Lower leg skin (tissue), 4 donors: ENCODE measurements around the gene PRDM2. TPM values are rescaled to one million over a fixed set of nuclear protein-coding genes. Genes with fewer than 3 reads are reported as not detected.

Source experiments
- DNase-seq, 2 donors: peaks; one replicate each; pipeline ENCODE4 v3.0.0-alpha.2; 2019; ENCODE audit warnings: low spot score in 2 of 2
- H3K4me3 ChIP-seq: fragments of 200-600 bp; sonication (generic); 2 replicates; pipeline ENCODE4 v1.5.1; 2017; ENCODE audit warnings: mild to moderate bottlenecking, low read depth; ENCODE audit not compliant: poor library complexity, severe bottlenecking
- CTCF ChIP-seq, 3 donors: fragments of 450-650 bp; IDR thresholded peaks; one replicate each; pipeline ENCODE4 v1.5.1; 2016; ENCODE audit warnings: antibody characterized with exemption in 3 of 3, mild to moderate bottlenecking in 3 of 3, moderate library complexity in 2 of 3
- POLR2A ChIP-seq, 2 donors: fragments of 450-650 bp; IDR thresholded peaks; one replicate each; pipeline ENCODE4 v1.6.1; 2016 to 2017; ENCODE audit warnings: antibody characterized with exemption in 2 of 2, mild to moderate bottlenecking in 1 of 2, moderate library complexity in 1 of 2
- WGBS, 2 donors: methylation state at CpG; one replicate each; pipeline ENCODE4 v1.1.5; 2018; 5-methylcytosine and 5-hydroxymethylcytosine counted together
- intact Hi-C: fragments of 100-400 bp; cut with DNase I; formaldehyde crosslinking; loops from one replicate; pipeline ENCODE4 v1.15.0; 2023; ENCODE audit warnings: low total_unique reads
- total RNA-seq, 4 donors: library from RNA; depleted of rRNA; stranded (reverse); fragments of >200 nt; gene quantifications; one replicate each; pipeline ENCODE4 v1.1.0, GENCODE V29; 2016

PRDM2 gene
- total RNA-seq, 4 donors from 2014 or later = 34.7 to 69.9 (median 41.8) TPM

- no peak for TF ChIP-seq POLR2A (IDR thresholded peaks at IDR 0.05)
- TF ChIP-seq CTCF (IDR thresholded peaks at IDR 0.05) = no peak
These were observed 2.6 kb downstream of the PRDM2 start for GRCh38 chr1:13702425-13703127.

GRCh38 chr1:13703128-13703513 is 3.1 kb downstream of the PRDM2 start:
- no peak for TF ChIP-seq CTCF (IDR thresholded peaks at IDR 0.05)
- no peak for TF ChIP-seq POLR2A (IDR thresholded peaks at IDR 0.05)
- intact Hi-C loops = no loop called here
- no peak for DNase-seq
- 58 to 63% methylated on average over 2 of the region's 2 CpGs for WGBS, 2 donors
- H3K4me3 ChIP-seq = no peak overlapping the region

More at GRCh38 chr1:13702425-13703127, 2.6 kb downstream of the PRDM2 start:
- no peak for DNase-seq
- WGBS, 2 donors = 67 to 71% methylated on average over 10 of the region's 10 CpGs
- H3K4me3 ChIP-seq = no peak overlapping the region
- intact Hi-C loops = no loop called here

GRCh38 chr1:13703558-13704490 is 3.8 kb downstream of the PRDM2 start:
- TF ChIP-seq CTCF (IDR thresholded peaks at IDR 0.05) (no peak), POLR2A (IDR thresholded peaks at IDR 0.05) (no peak)
- WGBS, 2 donors = 79% methylated on average over 9 of the region's 9 CpGs
- H3K4me3 ChIP-seq = no peak overlapping the region
- no peak for DNase-seq
- intact Hi-C loops = no loop called here

- intact Hi-C loops = no loop called here
- no peak for TF ChIP-seq POLR2A (IDR thresholded peaks at IDR 0.05)
- no peak for TF ChIP-seq CTCF (IDR thresholded peaks at IDR 0.05)
- 47 to 54% methylated on average over 2 of the region's 2 CpGs for WGBS, 2 donors
- DNase-seq = no peak
- no peak overlapping the region for H3K4me3 ChIP-seq
These were observed 6.1 kb downstream of the PRDM2 start for GRCh38 chr1:13706046-13706445.

GRCh38 chr1:13707164-13707563 is 7.2 kb downstream of the PRDM2 start:
- DNase-seq = no peak

More at GRCh38 chr1:13707164-13707563, 7.2 kb downstream of the PRDM2 start:
- no peak overlapping the region for H3K4me3 ChIP-seq
- 49 to 60% methylated on average over 3 of the region's 3 CpGs for WGBS, 2 donors
- no peak for TF ChIP-seq POLR2A (IDR thresholded peaks at IDR 0.05)
- TF ChIP-seq CTCF (IDR thresholded peaks at IDR 0.05) = no peak
- intact Hi-C loops = no loop called here
